ENCODE data around the gene RAB3D. TPM values are rescaled to one million over a fixed set of nuclear protein-coding genes. Genes with fewer than 3 reads are reported as not detected.
A peak's percentile ranks its signal among the peaks of the same experiment; 100 is the strongest.
"Not testable (repeated sequence)": the region's sequence is repeated elsewhere in the genome, so short reads cannot be mapped to it uniquely, and the experiment has no call there.

Gene RAB3D
- total RNA-seq, 1 experiment from 2014 or later, result 1.3 TPM

DNA sequence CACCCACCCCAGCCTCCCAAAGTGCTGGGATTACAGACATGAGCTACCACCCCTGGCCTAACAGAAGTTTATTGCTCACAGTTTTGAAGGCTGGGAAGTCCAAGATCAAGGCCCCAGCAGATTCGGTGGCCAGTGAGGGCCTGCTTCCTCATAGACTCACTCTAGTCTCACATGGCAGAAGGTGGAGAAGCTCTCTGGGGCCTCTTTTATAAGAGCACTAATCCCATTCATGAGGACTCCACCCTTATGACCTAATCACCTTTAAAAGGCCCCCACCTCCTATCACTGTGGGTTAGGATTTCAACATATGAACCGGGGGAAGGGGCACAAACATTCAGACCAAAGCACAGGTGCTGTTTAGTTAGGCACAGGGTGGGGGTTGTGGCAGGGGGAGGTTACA, 28.1 kb upstream of the RAB3D start:
- DNase-seq (ENCODE audit: low read depth), result no peak

DNA sequence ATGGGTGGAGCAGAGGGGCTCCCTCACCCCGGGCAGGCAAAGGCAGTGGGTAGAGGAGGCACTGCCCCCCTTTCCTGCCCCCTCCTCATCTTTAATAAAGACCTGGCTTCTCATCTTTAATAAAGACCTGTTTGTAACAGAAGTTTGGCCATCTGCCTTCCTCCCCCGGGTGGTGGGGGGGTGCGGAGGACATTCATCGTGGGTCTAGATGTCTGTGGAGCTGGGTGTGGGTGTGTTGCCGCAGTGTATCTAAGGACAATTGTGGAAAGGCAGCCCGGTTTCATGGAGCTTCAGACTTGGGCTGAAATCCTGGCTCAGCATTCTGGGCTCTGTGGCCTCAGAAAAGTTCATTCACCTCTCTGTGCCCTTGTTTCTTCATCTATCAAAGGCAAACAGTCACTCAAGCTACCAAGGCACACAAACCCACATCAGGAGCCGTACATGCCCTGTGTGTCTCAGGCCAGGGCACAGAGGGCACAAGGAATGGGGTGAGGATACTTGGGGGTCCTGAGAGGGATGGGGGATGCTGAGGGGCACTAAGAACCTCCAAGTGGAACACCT, 26.2 kb upstream of the RAB3D start:
- no peak for DNase-seq (ENCODE audit: low read depth)

DNA sequence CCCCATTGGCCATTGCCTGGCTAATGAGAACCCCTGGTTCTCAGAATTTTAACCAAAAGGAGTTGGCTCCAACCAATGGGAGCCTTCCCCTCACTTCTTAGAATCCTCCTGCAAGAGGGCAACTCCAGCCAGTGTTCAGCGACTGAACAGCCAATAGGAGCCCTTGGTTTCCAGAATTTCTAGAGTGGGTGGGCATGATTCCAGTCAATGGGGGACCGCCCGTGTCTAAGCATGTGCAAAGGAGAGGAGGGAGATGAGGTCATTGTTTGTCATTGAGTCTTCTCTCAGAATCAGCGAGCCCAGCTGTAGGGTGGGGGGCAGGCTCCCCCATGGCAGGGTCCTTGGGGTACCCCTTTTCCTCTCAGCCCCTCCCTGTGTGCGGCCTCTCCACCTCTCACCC, 25.5 kb upstream of the RAB3D start:
- DNase-seq (ENCODE audit: low read depth), result no peak

DNA sequence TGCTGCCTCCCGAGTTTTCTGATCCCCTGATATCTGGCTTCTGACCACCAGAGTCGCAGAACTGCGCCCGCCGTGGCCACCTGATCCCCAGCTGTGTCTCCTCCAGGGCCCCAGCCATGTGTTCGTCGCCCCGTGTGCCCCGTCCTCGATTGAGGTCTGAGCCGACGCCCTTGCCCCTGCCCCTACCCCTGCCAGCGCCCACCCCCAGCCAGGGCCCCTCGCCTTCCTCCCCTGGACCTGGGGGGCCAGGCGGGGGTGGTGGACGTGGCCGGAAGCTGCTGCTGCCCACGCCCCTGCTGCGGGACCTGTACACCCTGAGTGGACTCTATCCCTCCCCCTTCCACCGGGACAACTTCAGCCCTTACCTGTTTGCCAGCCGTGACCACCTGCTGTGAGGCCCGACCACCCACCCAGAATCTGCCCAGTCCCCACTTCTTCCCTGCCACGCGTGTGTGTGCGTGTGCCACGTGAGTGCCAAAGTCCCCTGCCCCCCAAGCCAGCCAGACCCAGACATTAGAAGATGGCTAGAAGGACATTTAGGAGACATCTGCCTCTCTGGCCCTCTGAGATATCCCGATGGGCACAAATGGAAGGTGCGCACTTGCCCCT, 24.9 kb upstream of the RAB3D start:
- no peak for DNase-seq (ENCODE audit: low read depth)

DNA sequence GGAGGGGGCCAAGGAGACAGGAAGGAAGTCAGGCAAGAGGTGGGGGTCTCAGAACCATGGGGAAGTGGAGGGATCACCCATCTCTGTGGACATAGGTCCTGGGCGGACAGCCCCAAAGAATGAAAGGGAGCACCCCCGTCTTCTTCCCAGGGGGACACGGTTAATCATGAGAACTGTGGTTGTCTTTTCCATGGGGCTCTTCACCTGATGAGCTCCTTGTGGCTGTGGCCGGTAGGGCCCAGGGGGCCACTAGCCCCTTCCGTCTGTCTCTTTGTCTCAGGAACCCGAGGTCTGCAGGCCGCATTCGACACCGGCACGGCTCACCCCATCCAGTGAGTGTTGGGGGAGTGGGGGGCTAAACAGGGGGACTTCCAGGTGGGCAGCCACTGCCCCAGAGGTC, 24.4 kb upstream of the RAB3D start:
- no peak for DNase-seq (ENCODE audit: low read depth)

DNA sequence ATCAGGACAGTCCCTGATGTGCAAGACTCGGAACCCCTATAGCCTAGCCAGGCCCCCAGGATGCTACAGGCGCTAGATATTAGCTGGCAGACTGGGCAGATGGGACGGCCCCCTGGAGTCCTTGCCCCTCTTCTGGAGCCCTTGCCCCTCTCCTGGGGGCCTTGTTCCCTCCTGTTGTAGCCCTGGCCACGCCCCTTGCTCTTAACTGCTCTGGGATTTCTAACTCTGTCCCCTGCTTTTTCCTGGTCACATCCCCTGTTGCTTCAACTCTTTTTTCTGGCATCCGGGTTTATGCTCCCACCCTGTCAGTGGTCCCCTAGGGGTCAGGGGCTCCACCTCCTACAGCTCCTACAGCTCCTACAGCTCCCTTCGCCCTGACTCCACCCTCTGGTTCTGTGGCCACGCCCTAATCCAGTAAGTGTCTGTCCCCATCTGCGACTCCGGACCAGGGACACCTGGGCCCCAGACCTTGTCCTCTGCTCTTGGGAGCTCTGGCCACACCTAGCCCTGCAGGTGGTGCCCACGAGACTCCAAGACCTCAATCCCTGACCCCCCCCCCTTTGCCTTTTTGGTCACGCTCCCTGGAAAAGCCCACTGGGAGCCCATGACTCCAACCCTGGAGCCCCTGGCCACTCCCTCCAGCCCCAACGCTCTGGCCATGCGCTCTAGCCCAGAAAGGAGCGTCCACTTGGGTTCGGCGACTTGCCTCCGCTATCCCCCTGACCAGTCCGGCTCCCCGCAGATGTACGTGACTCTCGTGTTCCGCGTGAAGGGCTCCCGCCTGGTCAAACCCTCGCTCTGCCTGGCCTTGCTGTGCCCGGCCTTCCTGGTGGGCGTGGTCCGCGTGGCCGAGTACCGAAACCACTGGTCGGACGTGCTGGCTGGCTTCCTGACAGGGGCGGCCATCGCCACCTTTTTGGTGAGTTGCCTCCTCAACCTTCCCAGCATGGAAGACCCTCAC, 22.6 kb upstream of the RAB3D start:
- no peak for DNase-seq (ENCODE audit: low read depth)

DNA sequence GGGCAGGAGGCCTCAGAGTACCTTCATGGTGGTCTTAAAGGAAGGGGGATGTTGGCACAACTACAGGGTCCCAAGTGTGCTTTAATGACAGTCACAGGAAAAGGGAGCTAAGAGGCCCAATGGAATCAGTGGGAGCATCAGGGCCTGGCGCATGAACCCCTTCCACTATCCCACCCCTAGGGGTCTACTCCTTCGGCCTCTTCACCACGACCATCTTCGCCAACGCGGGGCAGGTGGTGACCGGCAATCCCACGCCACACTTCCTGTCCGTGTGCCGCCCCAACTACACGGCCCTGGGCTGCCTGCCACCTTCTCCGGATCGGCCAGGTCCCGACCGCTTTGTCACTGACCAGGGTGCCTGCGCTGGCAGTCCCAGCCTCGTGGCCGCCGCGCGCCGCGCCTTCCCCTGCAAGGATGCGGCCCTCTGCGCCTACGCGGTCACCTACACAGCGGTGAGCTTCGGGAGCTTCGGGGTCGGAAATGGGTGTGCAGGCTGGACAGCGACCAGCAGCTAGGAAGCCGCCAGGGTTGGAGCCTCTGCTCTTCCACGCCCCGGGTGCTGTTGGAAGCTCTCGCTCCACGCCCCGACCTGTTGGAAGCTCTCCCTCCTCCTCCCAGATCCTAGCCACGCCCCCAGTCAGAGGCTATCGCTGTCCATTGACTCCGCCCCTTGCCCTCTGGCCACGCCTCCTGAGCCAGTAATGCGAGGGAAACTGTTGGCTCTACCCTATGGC, 21.7 kb upstream of the RAB3D start:
- no peak for DNase-seq (ENCODE audit: low read depth)

DNA sequence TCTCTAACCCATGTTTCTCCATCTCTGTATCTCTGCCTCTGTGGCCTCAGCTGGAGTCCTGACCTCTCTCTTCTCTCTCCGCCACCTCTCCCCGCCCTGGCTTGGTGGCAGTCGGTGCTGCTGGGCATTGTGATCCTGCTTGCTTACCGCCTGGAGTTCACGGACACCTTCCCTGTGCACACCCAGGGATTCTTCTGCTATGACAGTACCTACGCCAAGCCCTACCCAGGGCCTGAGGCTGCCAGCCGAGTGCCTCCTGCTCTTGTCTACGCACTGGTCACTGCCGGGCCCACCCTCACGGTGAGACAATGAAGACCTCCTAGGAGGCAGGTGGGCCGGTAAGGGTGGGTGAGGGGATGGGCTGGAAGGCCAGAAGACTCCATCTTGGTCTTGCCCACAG, 20.0 kb upstream of the RAB3D start:
- DNase-seq (ENCODE audit: low read depth), result no peak

DNA sequence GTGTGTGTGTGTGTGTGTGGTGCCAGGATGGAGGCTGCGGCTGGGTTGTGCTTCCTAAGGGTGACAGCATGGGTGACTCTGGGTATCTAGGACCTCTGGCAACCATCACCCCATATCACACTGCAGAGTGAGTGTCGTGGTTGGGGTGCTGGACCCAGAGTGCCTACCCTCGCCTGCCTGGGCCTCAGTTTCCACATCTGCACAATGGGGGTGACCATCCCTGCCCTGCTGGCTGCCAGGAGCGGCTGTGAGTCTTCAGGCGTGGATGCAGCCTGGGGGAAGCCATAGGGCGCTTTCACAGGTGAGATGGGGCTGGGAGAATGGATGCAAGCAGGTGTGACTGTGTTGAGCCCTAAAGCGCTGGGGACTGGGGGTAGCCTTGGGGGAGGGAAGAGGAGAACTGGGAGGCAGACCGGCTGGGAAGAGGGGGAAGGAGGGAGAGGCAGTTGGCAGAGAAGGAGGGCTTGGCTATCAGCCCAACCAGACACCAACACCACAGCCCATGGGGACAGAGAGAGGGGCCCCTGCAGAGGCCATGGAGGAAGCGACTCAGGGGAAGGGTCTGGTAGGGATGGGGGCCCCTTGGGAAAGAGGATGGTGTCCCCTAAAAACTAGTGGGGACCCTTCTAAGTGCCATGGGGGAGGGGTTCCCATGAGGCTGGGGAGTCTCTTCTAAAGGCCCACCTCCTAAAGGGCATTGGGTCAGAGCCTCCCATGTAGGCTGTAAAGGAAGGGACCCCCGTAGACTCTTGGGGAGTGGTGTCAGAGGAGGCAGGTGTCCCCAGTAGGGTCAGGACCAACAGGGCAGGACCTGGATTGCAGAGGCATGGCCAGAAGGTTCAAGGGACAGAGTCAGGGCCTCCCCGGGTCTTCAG, 17.5 kb upstream of the RAB3D start:
- no peak for DNase-seq (ENCODE audit: low read depth)

DNA sequence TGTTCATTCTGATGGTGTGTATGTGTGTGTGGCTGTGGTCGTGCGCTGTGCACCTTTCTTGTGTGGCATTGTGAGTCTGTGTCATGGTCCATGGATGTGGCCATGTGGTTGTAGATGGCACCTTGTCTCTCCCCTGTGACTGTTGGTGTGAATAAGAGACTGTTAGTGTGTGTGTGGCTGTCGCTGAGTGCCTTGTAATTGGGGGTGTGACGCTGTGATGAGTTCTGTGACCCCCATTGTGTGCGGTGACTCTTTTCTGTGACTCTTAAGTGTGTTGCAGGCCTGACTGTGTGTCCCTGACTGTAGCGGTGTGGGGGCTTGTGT, 16.6 kb upstream of the RAB3D start:
- DNase-seq (ENCODE audit: low read depth), result no peak

DNA sequence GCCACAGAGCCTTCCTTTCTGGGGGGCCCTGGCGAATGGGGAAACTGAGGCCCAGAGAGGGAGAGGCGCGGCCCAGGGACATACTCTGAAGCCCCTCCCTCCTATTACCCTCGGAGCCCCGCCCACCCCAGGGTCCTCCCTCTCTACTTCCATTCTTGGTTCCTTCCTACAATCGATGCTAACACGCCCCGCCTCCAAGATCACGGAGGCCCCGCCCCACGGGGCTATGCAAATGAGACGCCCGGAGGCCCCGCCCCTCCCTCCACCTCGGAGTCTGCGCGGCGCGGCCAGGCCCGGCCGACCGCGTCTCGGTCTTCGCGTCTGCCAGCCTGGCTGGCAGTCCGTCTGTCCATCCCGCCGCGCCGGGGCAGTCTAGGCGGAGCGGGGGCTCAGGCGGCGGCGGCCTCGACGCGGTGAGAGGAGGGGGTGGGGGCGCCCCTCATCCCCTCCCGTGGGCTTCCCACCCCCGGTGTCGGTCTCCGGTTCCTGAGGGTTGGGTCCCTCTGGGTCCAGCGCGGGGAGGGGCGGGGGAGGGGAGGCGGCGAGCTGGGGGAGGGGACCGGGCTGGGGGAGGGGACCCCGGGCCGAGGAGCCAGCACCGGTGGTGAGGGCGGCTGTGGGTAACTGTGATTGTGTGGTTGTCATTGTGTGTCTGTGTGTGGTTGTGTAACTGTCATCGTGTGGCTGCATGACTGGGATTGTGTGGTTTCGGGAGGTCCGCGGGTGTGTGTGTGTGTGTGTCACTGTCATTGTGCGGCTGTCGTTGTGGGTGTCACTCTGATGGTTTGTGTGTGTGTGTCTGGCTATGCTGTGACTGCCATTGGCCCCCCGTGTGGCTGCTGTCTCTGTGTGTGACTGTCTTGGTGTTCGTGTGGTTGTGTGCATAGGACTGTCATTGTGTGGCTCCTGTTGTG, 16.0 kb upstream of the RAB3D start, which contains the start of gene PLPPR2:
PLPPR2 (plus strand) TSS at position 273 of the 914 bp plus-strand sequence. CDS start 2,242 bp downstream, outside the sequence.
- peak; percentile 84 for DNase-seq (ENCODE audit: low read depth)

DNA sequence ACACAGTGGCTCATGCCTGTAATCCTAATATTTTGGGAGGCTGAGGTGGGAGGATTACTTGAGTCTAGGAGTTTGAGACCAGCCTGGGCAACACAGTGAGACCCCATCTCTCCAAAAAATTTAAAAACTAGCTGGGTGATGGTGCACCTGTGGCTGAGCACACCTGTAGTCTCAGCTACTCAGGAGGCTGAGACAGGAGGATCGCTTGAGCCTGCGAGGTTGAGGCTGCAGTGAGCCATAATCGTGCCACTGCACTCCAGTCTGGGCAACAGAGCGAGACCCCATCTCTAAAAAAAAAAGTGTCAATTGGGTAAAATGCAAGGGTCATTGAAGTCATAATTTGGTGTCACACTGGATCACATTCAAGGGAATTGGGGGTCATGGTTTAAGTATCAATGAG, 14.6 kb upstream of the RAB3D start:
- not testable (repeated sequence) for DNase-seq (ENCODE audit: low read depth)

DNA sequence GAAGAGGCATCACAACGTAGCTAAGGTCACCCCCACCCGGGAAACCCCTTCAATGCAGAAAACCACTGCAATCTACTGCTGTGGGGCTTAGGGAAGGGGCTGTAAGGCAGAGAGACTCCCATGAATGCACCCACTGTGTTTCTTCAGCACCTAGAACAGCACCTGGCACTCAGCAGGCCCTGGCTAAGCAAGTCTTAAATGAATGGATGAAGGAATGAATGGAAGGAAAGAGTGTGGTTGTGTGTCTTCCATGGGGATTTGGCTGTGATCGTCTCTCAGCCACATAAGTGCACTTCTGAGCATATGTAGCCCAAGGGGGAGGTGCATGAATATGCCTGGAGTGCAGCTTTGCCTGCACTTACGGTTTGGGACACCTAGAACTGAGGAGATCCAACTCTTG, 9.7 kb upstream of the RAB3D start:
- DNase-seq (ENCODE audit: low read depth), result no peak

DNA sequence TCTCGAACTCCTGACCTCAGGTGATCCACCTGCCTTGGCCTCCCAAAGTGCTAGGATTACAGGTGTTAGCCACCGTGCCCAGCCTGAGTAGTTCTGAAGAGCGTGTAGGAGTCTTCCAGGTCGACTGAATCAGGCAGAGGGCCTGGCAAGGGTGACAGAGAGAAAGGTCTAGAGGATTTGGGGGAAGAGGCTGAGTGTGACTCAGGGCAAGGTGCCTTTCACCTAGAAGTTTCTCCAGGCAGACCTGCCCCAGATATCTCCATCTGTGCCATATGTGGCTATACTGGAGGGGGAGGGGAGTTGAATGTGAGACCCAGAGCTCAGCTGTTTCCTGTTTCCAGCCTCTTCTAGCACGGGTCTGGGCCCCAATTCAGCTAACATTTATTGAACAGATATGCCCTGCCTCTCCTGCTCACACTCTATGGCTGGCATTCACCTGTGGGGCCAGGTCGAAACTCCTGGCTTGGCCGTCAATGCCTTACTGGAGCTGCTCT, 8.1 kb upstream of the RAB3D start:
- DNase-seq (ENCODE audit: low read depth), result no peak

DNA sequence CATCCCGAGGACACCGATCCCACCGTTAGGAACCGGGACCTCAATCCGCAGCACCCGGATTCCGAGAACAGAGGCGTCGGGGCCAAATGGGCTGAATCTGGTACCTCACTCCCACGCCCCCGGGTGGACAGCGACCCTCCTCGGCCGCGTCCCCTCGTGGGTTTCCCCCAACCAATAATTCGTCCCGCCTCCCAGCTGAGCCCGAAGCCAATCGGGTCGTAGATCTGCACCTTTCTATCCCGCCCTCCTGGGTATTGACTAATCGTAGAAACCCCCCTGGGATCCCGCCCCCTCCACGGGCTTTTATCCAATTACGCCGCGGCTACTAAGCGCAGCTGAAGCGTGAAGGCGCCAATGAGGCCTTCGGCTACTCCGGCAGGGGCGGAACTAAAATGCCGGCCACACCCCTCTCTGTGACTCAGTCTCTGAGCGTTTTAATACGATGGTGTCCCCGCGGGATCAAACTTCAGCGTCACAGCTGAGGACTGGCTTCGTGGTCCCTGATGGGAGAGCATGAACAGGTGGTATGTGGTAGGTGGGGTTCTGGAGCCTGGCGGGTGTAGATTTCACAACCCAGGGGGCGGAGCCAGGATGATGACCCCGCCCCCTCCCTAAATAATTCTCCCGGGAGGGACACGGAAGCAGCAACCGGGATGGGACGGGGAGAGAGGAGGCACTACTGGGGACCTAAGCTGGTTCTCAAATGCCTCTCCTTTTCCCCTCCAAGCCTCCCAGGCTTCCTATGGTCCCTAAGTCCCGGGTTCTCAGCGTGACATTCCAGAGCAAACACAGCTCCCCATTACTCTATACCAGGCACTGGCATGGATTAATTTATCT, 6.9 kb upstream of the RAB3D start, which contains the start of the genes CCDC159 and TMEM205:
CCDC159 (plus strand) TSS at position 416 of the 837 bp plus-strand sequence; CDS start at position 504, 88 bp downstream.
TMEM205 (minus strand) TSS at position 165 of the 837 bp plus-strand sequence. CDS start 649 bp downstream, outside the sequence.
- DNase-seq (ENCODE audit: low read depth), result peak; percentile 100

DNA sequence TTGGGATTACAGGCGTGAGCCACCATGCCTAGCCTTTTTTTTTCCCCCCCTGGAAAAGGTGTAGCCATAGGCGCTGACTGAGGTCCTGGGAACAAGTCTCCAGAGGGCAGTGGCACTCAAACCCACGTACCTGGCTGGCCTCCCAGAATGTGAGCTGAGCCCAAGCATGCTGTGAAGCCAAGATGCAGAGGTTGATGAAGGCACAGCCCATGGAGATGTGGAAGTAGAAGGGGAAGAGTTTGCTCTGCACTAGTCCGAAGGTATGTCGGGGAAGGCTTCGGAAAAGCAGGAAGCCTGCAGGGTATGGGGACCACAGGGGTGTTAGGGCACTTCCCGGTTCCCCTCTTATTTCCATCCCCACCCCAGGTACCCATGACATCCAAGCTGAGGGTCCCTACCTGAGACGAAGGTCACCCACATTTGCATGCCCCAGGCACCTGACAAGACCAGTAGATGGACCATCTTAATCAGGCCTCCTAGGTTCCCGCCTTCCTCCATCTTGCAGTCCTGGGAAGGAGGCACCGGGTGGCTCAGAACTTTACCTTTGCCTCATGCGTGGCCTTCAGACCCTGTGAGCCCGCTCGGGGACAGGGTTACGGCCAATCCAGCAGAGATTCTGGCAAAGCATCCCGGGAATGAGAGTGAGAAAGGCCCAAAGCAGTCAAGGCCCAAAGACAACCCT, 5.8 kb upstream of the RAB3D start:
- DNase-seq (ENCODE audit: low read depth), result no peak

DNA sequence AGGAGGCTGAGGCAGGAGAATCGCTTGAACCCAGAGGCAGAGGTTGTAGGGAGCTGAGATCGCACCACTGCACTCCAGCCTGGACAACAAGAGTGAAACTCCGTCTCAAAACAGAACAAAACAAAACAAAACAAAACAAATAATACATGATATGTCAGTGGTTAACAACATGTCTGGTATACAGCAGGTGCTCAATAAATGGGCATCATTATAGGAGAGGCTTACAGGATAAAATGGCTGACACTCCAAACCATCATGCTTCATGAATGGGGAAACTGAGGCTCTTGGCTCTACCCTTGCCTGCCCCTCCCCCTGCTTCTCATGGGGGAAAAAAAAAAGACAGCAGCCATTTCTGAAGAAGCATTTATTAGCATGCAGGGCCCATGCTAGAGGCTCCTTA, 3.0 kb upstream of the RAB3D start:
- DNase-seq (ENCODE audit: low read depth), result no peak

DNA sequence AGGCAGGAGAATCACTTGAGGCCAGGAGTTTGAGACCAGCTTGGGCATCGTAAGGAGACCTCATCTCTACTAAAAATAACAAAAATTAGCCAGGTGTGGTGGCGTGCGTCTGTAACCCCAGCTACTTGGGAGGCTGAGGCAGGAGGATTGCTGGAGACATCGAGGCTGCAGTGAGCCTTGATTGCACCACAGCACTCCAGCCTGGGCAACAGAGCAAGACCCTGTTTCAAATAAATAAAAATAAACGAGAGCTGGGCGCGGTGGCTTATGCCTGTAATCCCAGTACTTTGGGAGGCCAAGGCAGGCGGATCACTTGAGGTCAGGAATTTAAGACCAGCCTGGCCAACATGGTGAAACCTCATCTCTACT, 626 bp upstream of the RAB3D start:
- DNase-seq (ENCODE audit: low read depth), result not testable (repeated sequence)

All from LHCN-M2 (cell line).